ENCODE measurements around the gene CD68.
A peak's percentile ranks its signal among the peaks of the same experiment; 100 is the strongest.

Gene CD68

DNA sequence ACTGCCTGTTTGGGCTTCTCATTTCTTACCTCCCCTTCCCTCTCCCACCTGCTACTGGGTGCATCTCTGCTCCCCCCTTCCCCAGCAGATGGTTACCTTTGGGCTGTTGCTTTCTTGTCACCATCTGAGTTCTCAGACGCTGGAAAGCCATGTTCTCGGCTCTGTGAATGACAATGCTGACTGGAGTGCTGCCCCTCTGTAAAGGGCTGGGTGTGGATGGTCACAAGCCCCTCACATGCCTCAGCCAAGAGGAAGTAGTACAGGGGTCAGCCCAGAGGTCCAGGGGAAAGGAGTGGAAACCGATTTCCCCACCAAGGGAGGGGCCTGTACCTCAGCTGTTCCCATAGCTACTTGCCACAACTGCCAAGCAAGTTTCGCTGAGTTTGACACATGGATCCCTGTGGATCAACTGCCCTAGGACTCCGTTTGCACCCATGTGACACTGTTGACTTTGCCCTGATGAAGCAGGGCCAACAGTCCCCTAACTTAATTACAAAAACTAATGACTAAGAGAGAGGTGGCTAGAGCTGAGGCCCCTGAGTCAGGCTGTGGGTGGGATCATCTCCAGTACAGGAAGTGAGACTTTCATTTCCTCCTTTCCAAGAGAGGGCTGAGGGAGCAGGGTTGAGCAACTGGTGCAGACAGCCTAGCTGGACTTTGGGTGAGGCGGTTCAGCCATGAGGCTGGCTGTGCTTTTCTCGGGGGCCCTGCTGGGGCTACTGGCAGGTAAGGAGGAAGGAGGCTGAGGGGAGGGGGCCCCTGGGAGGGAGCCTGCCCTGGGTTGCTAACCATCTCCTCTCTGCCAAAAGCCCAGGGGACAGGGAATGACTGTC lies at the start of gene CD68:
CD68 (plus strand) TSS at position 638 of the 833 bp plus-strand sequence; CDS start at position 678, 40 bp downstream.
- Mint-ChIP-seq H3K4me3 (peak within 1 kb of the TSS; percentile 47 to 79 (median 69)), H3K27ac (peak within 1 kb of the TSS; percentile 95 to 98 (median 97)), H3K27me3 (ENCODE audit: low read depth) (peaks cover 4% of the 10 kb centered on the region), H3K4me1 (peaks cover 70% of the 10 kb centered on the region), H3K9me3 (no peaks in the 10 kb centered on the region), H3K36me3 (ENCODE audit: low read depth) (peaks cover 65% of the 10 kb centered on the region)
- TF ChIP-seq, protein P1, sequence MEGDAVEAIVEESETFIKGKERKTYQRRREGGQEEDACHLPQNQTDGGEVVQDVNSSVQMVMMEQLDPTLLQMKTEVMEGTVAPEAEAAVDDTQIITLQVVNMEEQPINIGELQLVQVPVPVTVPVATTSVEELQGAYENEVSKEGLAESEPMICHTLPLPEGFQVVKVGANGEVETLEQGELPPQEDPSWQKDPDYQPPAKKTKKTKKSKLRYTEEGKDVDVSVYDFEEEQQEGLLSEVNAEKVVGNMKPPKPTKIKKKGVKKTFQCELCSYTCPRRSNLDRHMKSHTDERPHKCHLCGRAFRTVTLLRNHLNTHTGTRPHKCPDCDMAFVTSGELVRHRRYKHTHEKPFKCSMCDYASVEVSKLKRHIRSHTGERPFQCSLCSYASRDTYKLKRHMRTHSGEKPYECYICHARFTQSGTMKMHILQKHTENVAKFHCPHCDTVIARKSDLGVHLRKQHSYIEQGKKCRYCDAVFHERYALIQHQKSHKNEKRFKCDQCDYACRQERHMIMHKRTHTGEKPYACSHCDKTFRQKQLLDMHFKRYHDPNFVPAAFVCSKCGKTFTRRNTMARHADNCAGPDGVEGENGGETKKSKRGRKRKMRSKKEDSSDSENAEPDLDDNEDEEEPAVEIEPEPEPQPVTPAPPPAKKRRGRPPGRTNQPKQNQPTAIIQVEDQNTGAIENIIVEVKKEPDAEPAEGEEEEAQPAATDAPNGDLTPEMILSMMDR (IDR thresholded peaks at IDR 0.05; ENCODE audit: unreplicated experiment in 3 of 3), result no peak

- Mint-ChIP-seq H3K9me3 (peaks cover 32% of the 10 kb centered on the region), H3K27me3 (ENCODE audit: low read depth) (no peaks in the 10 kb centered on the region), H3K4me3 (no peak overlapping the region), H3K36me3 (ENCODE audit: low read depth) (peaks cover 14% of the 10 kb centered on the region), H3K27ac (peak overlapping the region; percentile 48 to 76 (median 56)), H3K4me1 (no peaks in the 10 kb centered on the region)
- TF ChIP-seq, protein P1 (IDR thresholded peaks at IDR 0.05; ENCODE audit: unreplicated experiment in 3 of 3), result no peak
Measured at GRCh38 chr17:7530023-7530900, 49.2 kb upstream of the CD68 start.

DNA sequence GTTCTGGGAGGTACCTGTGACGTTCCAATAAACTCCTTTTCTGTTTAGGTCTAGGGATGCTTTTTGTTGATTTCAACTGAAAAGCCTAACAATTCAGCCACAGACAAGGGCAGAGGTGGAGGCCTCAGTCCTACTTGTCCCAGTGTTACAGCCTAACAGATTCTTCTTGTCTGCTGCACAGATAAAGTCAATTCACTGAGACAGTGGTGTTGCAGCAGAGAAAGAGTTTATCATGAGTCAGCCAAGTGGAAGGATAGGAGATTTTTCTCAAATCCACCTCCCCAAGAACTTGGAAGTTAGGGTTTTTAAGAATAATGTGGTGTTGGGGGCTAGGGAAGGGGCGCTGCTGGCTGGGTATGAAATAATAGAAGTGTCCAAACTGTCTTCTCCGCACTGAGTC lies 41.4 kb upstream of the CD68 start:
- peak overlapping the region in 1 of 3 experiments; percentile 93 for H3K27ac Mint-ChIP-seq
- H3K36me3 Mint-ChIP-seq (ENCODE audit: low read depth), result no peaks in the 10 kb centered on the region
- TF ChIP-seq, protein P1 (IDR thresholded peaks at IDR 0.05; ENCODE audit: unreplicated experiment in 3 of 3), result no peak
- peaks cover 3% of the 10 kb centered on the region for H3K27me3 Mint-ChIP-seq (ENCODE audit: low read depth)
- no peak overlapping the region for H3K4me3 Mint-ChIP-seq
- peaks cover 10% of the 10 kb centered on the region for H3K9me3 Mint-ChIP-seq
- H3K4me1 Mint-ChIP-seq, result no peaks in the 10 kb centered on the region

- peak overlapping the region; percentile 54 to 93 (median 76) for H3K27ac Mint-ChIP-seq
- TF ChIP-seq, protein P1 (IDR thresholded peaks at IDR 0.05; ENCODE audit: unreplicated experiment in 3 of 3), result no peak
- peaks cover 9% of the 10 kb centered on the region for H3K9me3 Mint-ChIP-seq
- no peaks in the 10 kb centered on the region for H3K36me3 Mint-ChIP-seq (ENCODE audit: low read depth)
- H3K4me3 Mint-ChIP-seq, result no peak overlapping the region
- H3K27me3 Mint-ChIP-seq (ENCODE audit: low read depth), result peaks cover 3% of the 10 kb centered on the region
- peaks cover 5% of the 10 kb centered on the region for H3K4me1 Mint-ChIP-seq
Measured at GRCh38 chr17:7538891-7539545, 40.4 kb upstream of the CD68 start.

DNA sequence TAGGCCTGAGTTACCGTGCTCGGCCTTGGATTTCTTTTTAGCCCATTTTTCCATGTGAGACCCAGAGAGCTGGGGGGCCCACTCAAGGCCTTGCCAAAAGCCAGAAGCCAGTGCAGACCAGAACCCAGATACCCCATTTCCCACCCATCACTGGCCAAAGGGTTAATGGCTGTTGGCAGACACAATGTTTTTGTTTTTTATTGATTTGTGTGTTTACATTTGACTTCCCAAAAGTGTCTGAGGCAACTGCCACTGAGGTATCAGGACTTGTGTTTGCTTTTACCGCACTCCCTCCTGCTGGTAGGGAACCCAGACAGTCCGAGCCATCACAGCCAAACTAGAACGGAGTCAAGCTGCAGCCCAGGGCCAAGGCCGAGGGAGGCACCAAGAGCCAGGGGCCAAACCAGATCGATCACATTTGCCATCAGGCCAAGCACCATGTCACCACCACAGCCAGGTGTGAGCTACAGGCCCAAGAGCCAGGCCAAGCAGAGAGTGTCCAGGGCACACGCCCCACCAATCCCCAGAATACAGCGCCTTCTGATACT lies 38.3 kb upstream of the CD68 start:
- no peaks in the 10 kb centered on the region for H3K36me3 Mint-ChIP-seq (ENCODE audit: low read depth)
- peaks cover 3% of the 10 kb centered on the region for H3K27me3 Mint-ChIP-seq (ENCODE audit: low read depth)
- peaks cover 3% of the 10 kb centered on the region for H3K9me3 Mint-ChIP-seq
- peaks cover 5% of the 10 kb centered on the region for H3K4me1 Mint-ChIP-seq
- TF ChIP-seq, protein P1 (IDR thresholded peaks at IDR 0.05; ENCODE audit: unreplicated experiment in 3 of 3), result no peak
- H3K4me3 Mint-ChIP-seq, result no peak overlapping the region
- peak overlapping the region in 1 of 3 experiments; percentile 55 for H3K27ac Mint-ChIP-seq
